ENCODE measurements around the gene PLOD3. TPM values are rescaled to one million over a fixed set of nuclear protein-coding genes. Genes with fewer than 3 reads are reported as not detected.

The PLOD3 gene
- 117 and 294 TPM in 2 replicates for total RNA-seq (2011; cell fraction: chromatin; rRNA removed; ENCODE audit: low replicate concordance)
- 263 and 303 TPM in 2 replicates for total RNA-seq (2011; cell fraction: nucleolus; rRNA removed)
- 163 and 175 TPM in 2 replicates for total RNA-seq (2011; cell fraction: nucleoplasm; rRNA removed)
- total RNA-seq (2014; rRNA removed) (42.1 and 53.8 TPM in 2 replicates), total RNA-seq (2014; rRNA removed; fragmentation: Illumina TruSeq; extraction: Trizol) (23.5 and 24.1 TPM in 2 replicates), total RNA-seq (2015; rRNA removed; fragmentation: Illumina TruSeq; extraction: Trizol) (30.9 and 31.8 TPM in 2 replicates), total RNA-seq (2021) (101 and 103 TPM in 2 replicates), polyA plus RNA-seq (2011; rRNA removed) (19.3 and 33.5 TPM in 2 replicates), polyA plus RNA-seq (2014; fragmentation: Illumina TruSeq; extraction: Trizol) (73.6 and 76.4 TPM in 2 replicates), polyA plus RNA-seq (2014; fragmentation: Nextera tagmentation; extraction: Ambion mirVana) (1 to 10 TPM; 2.8 to 5.9 TPM), polyA plus RNA-seq (2014; rRNA removed) (50.3 and 58.9 TPM in 2 replicates), polyA minus RNA-seq (2011; rRNA and poly(A)+ RNA removed) (15.7 and 23.9 TPM in 2 replicates), Bru-seq, nascent RNA (percentile 67 among the genes with signal in this experiment), BruChase-seq, experiment 1, labeled RNA remaining after a 2-hour chase (percentile 62 among the genes with signal in this experiment), BruChase-seq, experiment 2, labeled RNA remaining after a 6-hour chase (percentile 74 among the genes with signal in this experiment)
- polyA plus RNA-seq (2011; cell fraction: cytosol; rRNA removed) = 28.0 and 60.3 TPM in 2 replicates
- polyA plus RNA-seq (2011; cell fraction: nucleus; rRNA removed) = 72.9 and 130 TPM in 2 replicates
- polyA plus RNA-seq (2012) = 79.5 and 85.6 TPM in 2 replicates
- polyA minus RNA-seq (2011; cell fraction: cytosol; rRNA and poly(A)+ RNA removed) = 39.3 and 40.8 TPM in 2 replicates
- 31.4 and 32.4 TPM in 2 replicates for polyA minus RNA-seq (2011; cell fraction: nucleus; rRNA and poly(A)+ RNA removed)
- long read RNA-seq, experiment 1, transcript PLOD3-201 (19 exons, 2,920 nt) = major isoform, 19 of 159 reads
- long read RNA-seq, experiment 1, partial matches to known transcripts = 114 of 159 reads
- long read RNA-seq, experiment 1, other reads (novel, unspliced or antisense) = 25 of 159 reads
- long read RNA-seq, experiment 2, transcript PLOD3-201 (19 exons, 2,920 nt) = major isoform, 48 of 99 reads
- long read RNA-seq, experiment 2, partial matches to known transcripts = 27 of 99 reads
- long read RNA-seq, experiment 2, other reads (novel, unspliced or antisense) = 24 of 99 reads
- long read RNA-seq, experiment 3, transcript PLOD3-201 (19 exons, 2,920 nt) = major isoform, 37 of 51 reads
- long read RNA-seq, experiment 3, partial matches to known transcripts = 9 of 51 reads
- long read RNA-seq, experiment 3, other reads (novel, unspliced or antisense) = 5 of 51 reads

GRCh38 chr7:101217388-101218235 is at the start of gene PLOD3, which contains the start of gene ZNHIT1:
PLOD3 (minus strand) TSS chr7:101217581; CDS start chr7:101217274, 307 bp downstream.
ZNHIT1 (plus strand) TSS chr7:101218165; CDS start chr7:101218196, 31 bp downstream.
- no peaks in the 10 kb centered on the region for H3K9me3 ChIP-seq (replicated peaks; ENCODE audit: control insufficient read depth, insufficient read depth, low read depth, low read length)
- H2AFZ ChIP-seq (ENCODE audit: low read depth, low read length) = peak within 1 kb of the TSS; percentile 97
- H3K79me2 ChIP-seq (ENCODE audit: control insufficient read depth, insufficient read depth, low read length) = peaks cover 46% of the 10 kb centered on the region
- FAIRE-seq = peak; percentile 99
- peaks cover 9% of the 10 kb centered on the region for H3K9me1 ChIP-seq (ENCODE audit: control insufficient read depth, insufficient read depth, low read length)
- peaks cover 35% of the 10 kb centered on the region; the same call in 2 of the 3 replicates for H3K36me3 ChIP-seq (ENCODE audit: control insufficient read depth, insufficient read depth, low read length)
- H3K27ac ChIP-seq (ENCODE audit: extremely low read depth, low read depth, low read length) = peak within 1 kb of the TSS; percentile 95
- peak within 1 kb of the TSS; percentile 96 for H3K4me2 ChIP-seq (ENCODE audit: insufficient read depth, low read length)
- H3K27me3 ChIP-seq (ENCODE audit: control insufficient read depth in 2 of 2, insufficient read depth in 2 of 2, low read length in 2 of 2) = no peaks in the 10 kb centered on the region
- CTCF ChIA-PET (ENCODE audit: low intra/inter-chr PET ratio) = interaction anchor here (0.6 to 1.0 kb wide), 3 partner anchors 25 to 604 kb away, joined by 3 read pairs; no protein-coding TSS in a partner anchor
- H3K4me3 ChIP-seq = peak within 1 kb of the TSS; percentile 67
- no peaks in the 10 kb centered on the region for H4K20me1 ChIP-seq (replicated peaks; ENCODE audit: control insufficient read depth, insufficient read depth, low read length)
- ATAC-seq = peak; percentile 94
- POLR2A ChIA-PET = interaction anchor here (0.5 to 2.4 kb wide), 18 partner anchors 10 to 122 kb away, joined by 3 to 19 read pairs (median 4); partner anchors contain the start of gene CLDN15
- DNase-seq (ENCODE audit: extremely low read depth in 1 of 4, low spot score in 3 of 4) = peak; percentile 98 to 100 (median 99)
- no TSS peak for BruUV-seq (replicated peaks)
- WGBS (ENCODE audit: insufficient coverage, low coverage, missing lambda C conversion rate) = under 1% methylated on average over 34 of the region's 57 CpGs
- H3K9ac ChIP-seq (ENCODE audit: insufficient read depth in 1 of 2, low read depth in 2 of 2, low read length in 2 of 2) = peak within 1 kb of the TSS; percentile 88 to 92
- in situ Hi-C loops (cut with MboI) = no loop called here
- H3K4me1 ChIP-seq (replicated peaks in 1 of 2; ENCODE audit: control insufficient read depth in 2 of 2, insufficient read depth in 2 of 2, low read length in 2 of 2) = peaks cover 22 to 42% of the 10 kb centered on the region in 2 experiments
- intact Hi-C loops (cut with micrococcal nuclease) = loop anchor here (1.0 kb wide), 1 partner anchor 25 kb away; no protein-coding TSS in a partner anchor
- TF ChIP-seq THRAP3 (IDR thresholded peaks at IDR 0.05; ENCODE audit: borderline replicate concordance) (no peak), TCF3 (CRISPR knock-in tag; IDR thresholded peaks at IDR 0.05) (no peak; the same call in 1 of the 2 replicates), BMI1 (IDR thresholded peaks at IDR 0.05; ENCODE audit: low read length) (peak; percentile 57; the same call in 1 of the 2 replicates), GABPB1 (CRISPR knock-in tag; IDR thresholded peaks at IDR 0.05) (peak; percentile 98), ZNF764 (CRISPR knock-in tag; IDR thresholded peaks at IDR 0.05; ENCODE audit: low read depth) (no peak), ZNF143 (CRISPR knock-in tag; IDR thresholded peaks at IDR 0.05) (no peak), GTF2E2 (tag; IDR thresholded peaks at IDR 0.05) (no peak; the same call in 1 of the 2 replicates), LCOR (CRISPR knock-in tag; IDR thresholded peaks at IDR 0.05) (no peak), FOXA1 (IDR thresholded peaks at IDR 0.05; ENCODE audit: borderline replicate concordance) (no peak), TRIM24 (IDR thresholded peaks at IDR 0.05) (0 out of 4 replicates have a peak, but pooled peaks of 1 of the 2 experiments have one; percentile 56), HNRNPH1 (optimal IDR thresholded peaks at IDR 0.05; ENCODE audit: low read depth, low read length) (no peak), AFF4 (CRISPR knock-in tag; IDR thresholded peaks at IDR 0.05) (no peak), PPARD (CRISPR knock-in tag; IDR thresholded peaks at IDR 0.05) (no peak)

All from K562 (cell line).